SH-SY5Y (cell line): ENCODE results near the gene HDGFL1.

ENCODE experiments used
- GATA2 ChIP-seq: IDR thresholded peaks from 2 replicates; pipeline ENCODE4 v1.6.1; 2011; ENCODE audit warnings: mild to moderate bottlenecking, low read depth, low read length
- GATA3 ChIP-seq: IDR thresholded peaks from 2 replicates; pipeline ENCODE4 v1.6.1; 2011; ENCODE audit warnings: low read depth, mild to moderate bottlenecking, low read length, moderate library complexity

GRCh38 chr6:22536122-22536521 is 33.2 kb upstream of the HDGFL1 start:
- TF ChIP-seq GATA2 (no peak), GATA3 (no peak)
